Upper lobe of left lung (tissue), 6 donors: ENCODE data around the gene MT1B. TPM values are rescaled to one million over a fixed set of nuclear protein-coding genes. Genes with fewer than 3 reads are reported as not detected.
A peak's percentile ranks its signal among the peaks of the same experiment; 100 is the strongest.

ENCODE experiments used
- ATAC-seq, 2 donors: fragments of 200-7000 bp; cut with Tn5 transposase; one replicate each; pipeline ENCODE4 v1.9.1; 2022; ENCODE audit warnings: mild to moderate bottlenecking in 2 of 2, moderate library complexity in 2 of 2; ENCODE audit not compliant: low FRiP score in 2 of 2
- DNase-seq, 2 donors: peaks; one replicate each; pipeline ENCODE4 v3.0.0-alpha.2; 2019 to 2020
- H3K27ac ChIP-seq, 4 donors: fragments of 200-600 bp; sonication (generic); one replicate each; pipeline ENCODE4 v1.5.1; 2016 to 2019
- H3K27me3 ChIP-seq, 4 donors: fragments of 200-600 bp; sonication (generic); one replicate each; pipeline ENCODE4 v1.5.1; 2017 to 2019
- H3K36me3 ChIP-seq, 4 donors: fragments of 200-600 bp; sonication (generic); one replicate each; pipeline ENCODE4 v1.5.1; 2016 to 2019
- H3K4me1 ChIP-seq, 4 donors: fragments of 200-600 bp; sonication (generic); one replicate each; pipeline ENCODE4 v1.5.1; 2018 to 2019
- H3K4me3 ChIP-seq, 4 donors: fragments of 200-600 bp; sonication (generic); one replicate each; pipeline ENCODE4 v1.5.1; 2017 to 2019; ENCODE audit warnings: mild to moderate bottlenecking in 2 of 4, moderate library complexity in 1 of 4
- H3K9me3 ChIP-seq, 4 donors: fragments of 200-600 bp; sonication (generic); one replicate each; pipeline ENCODE4 v1.5.1; 2018 to 2019
- EP300 ChIP-seq, 4 donors: sonication (generic); formaldehyde crosslinking; IDR thresholded peaks; one replicate each; pipeline ENCODE4 v1.5.1; 2017; ENCODE audit warnings: antibody characterized with exemption in 4 of 4, control low read depth in 2 of 4
- POLR2A ChIP-seq, 4 donors: fragments of 450-650 bp; IDR thresholded peaks; one replicate each; pipeline ENCODE4 v1.5.1; 2016 to 2017; ENCODE audit warnings: antibody characterized with exemption in 4 of 4, mild to moderate bottlenecking in 2 of 4
- POLR2AphosphoS5 ChIP-seq, 2 donors: sonication (generic); formaldehyde crosslinking; IDR thresholded peaks; one replicate each; pipeline ENCODE4 v1.5.1; 2017; ENCODE audit warnings: antibody characterized with exemption in 2 of 2
- WGBS, 2 donors: methylation state at CpG; one replicate each; pipeline ENCODE4 v1.1.5; 2017 to 2018; 5-methylcytosine and 5-hydroxymethylcytosine counted together
- total RNA-seq, 6 donors: library from RNA; depleted of rRNA in 4 of 6; stranded (reverse); fragments of >200 nt in 4 of 6; gene quantifications; one replicate each; pipeline versions ENCODE4 v1.1.0 to v1.2.1, GENCODE V29; 2016 to 2021
- TF ChIP-seq, protein P1 (sequence below), 6 experiments: fragments of 450-650 bp in 4 of 6; fragments of 200-600 bp in 2 of 6; sonication (generic) in 2 of 6; IDR thresholded peaks; one replicate each; pipeline ENCODE4 v1.5.1; 2016 to 2019; ENCODE audit warnings: antibody characterized with exemption in 6 of 6
- donor health status: DM: no; HTN: no; CAD: no; lungs with moderate emphysema.
- donor health status: DM: no; HTN: yes; CAD: no; lungs with severe emphysema.

MT1B gene
- total RNA-seq, 6 donors from 2014 or later = not detected

DNA sequence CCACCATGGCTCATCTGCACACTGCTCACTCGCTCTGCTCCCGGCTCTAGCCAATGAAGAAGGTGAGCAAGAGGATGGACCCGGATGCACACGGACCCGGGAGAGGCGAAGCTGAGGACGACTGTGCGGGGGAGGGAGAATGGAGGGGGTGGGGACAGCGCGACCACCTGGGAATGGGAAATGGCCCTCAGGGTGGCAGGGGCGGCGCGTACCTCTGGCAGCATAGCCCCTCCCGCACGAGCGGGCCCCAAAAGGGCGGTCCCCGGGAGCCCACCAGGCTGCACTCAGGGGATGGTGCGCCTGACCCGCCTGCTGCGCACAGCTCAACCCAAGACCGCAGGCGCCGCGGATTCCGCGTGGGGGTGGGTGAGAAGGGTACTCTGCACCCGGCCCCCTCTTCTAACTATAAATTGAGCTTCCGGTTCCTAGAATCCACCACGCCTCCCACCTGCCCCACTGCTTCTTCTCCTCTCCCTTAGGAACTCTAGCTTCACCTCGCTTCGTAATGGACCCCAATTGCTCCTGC, 24.1 kb downstream of the MT1B start:
- no peak for TF ChIP-seq POLR2AphosphoS5 (IDR thresholded peaks at IDR 0.05)
- TF ChIP-seq POLR2A (IDR thresholded peaks at IDR 0.05) = no peak
- TF ChIP-seq, protein P1, sequence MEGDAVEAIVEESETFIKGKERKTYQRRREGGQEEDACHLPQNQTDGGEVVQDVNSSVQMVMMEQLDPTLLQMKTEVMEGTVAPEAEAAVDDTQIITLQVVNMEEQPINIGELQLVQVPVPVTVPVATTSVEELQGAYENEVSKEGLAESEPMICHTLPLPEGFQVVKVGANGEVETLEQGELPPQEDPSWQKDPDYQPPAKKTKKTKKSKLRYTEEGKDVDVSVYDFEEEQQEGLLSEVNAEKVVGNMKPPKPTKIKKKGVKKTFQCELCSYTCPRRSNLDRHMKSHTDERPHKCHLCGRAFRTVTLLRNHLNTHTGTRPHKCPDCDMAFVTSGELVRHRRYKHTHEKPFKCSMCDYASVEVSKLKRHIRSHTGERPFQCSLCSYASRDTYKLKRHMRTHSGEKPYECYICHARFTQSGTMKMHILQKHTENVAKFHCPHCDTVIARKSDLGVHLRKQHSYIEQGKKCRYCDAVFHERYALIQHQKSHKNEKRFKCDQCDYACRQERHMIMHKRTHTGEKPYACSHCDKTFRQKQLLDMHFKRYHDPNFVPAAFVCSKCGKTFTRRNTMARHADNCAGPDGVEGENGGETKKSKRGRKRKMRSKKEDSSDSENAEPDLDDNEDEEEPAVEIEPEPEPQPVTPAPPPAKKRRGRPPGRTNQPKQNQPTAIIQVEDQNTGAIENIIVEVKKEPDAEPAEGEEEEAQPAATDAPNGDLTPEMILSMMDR (IDR thresholded peaks at IDR 0.05) = no peak
- TF ChIP-seq EP300 (IDR thresholded peaks at IDR 0.05) = no peak
- ATAC-seq = peak in 1 of 2 donors; percentile 45
- Histone ChIP-seq H3K27ac (no peak overlapping the region), H3K9me3 (no peaks in the 10 kb centered on the region), H3K36me3 (no peaks in the 10 kb centered on the region), H3K4me3 (peak overlapping the region in 3 of 4 donors; percentile 34 to 42 (median 35)), H3K27me3 (peaks cover 0 to 6% (median 3%) of the 10 kb centered on the region in 4 donors), H3K4me1 (peaks cover 0 to 12% (median 7%) of the 10 kb centered on the region in 4 donors)
- peak in 1 of 2 donors; percentile 87 for DNase-seq
- 9 to 10% methylated on average over 23 to 31 of the region's 32 CpGs for WGBS, 2 donors

DNA sequence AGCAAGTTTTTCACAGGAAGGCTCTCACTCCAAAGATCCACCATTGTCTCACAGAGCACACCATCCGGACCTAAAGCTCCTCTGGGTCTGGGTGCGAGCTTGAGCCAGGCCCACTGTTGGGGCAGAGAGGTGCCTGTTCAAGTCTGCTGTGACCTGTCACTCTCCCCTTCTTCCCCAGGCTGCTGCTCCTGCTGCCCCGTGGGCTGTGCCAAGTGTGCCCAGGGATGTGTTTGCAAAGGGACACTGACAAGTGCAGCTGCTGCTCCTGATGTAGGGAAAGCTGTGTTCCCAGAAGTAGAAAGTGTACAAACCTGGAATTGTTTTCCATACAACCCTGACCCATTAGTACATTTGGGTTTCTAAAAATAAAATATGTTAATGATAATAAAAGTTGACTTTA, 25.8 kb downstream of the MT1B start:
- Histone ChIP-seq H3K27ac (no peak overlapping the region), H3K9me3 (no peaks in the 10 kb centered on the region), H3K36me3 (no peaks in the 10 kb centered on the region), H3K27me3 (peaks cover 0 to 6% (median 3%) of the 10 kb centered on the region in 4 donors), H3K4me3 (no peak overlapping the region), H3K4me1 (peaks cover 9 to 23% (median 14%) of the 10 kb centered on the region in 4 donors)
- ATAC-seq (no peak), DNase-seq (no peak)
- 78 to 95% methylated on average over 1 to 3 of the region's 3 CpGs for WGBS, 2 donors
- TF ChIP-seq EP300 (IDR thresholded peaks at IDR 0.05) = no peak
- TF ChIP-seq, protein P1 (IDR thresholded peaks at IDR 0.05) = no peak

DNA sequence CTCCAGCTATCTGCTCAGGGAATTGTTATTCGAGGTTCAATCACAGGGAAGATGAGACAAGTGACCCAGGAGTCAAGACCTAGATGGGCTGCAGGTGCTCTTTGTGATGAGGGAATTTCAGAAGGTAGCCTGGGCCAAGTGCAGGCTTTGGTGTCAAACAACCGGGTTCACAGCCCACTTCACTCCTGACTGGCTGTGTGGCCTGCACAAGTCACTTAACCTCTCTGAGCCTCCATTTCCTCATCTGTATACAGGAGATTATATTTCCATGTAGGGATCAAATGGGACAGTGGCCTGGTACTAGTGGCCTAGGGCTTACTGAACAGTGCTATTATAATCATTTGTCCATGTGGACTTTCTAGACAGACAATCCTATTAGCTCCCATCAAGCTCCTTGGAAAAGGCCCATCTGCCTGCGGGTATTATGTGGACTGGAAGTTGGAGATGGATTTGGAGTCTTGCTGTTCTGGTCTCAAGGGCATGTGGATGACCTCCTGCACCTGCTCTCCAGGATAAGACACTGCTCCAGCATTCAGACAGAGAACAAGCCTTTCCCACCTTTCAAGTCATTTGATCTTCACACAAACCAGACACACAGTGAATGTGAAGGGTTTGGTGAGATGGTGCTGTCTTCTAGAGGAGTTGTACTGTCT, 27.5 kb downstream of the MT1B start:
- H3K9me3 ChIP-seq = no peaks in the 10 kb centered on the region
- no peak for DNase-seq
- TF ChIP-seq POLR2AphosphoS5 (IDR thresholded peaks at IDR 0.05) = no peak
- no peak for TF ChIP-seq EP300 (IDR thresholded peaks at IDR 0.05)
- TF ChIP-seq POLR2A (IDR thresholded peaks at IDR 0.05) = no peak
- TF ChIP-seq, protein P1 (IDR thresholded peaks at IDR 0.05) = no peak
- no peak overlapping the region for H3K4me3 ChIP-seq
- peaks cover 13 to 37% (median 27%) of the 10 kb centered on the region in 4 donors for H3K4me1 ChIP-seq
- no peak overlapping the region for H3K27ac ChIP-seq
- no peak for ATAC-seq
- peaks cover 0 to 6% (median 3%) of the 10 kb centered on the region in 4 donors for H3K27me3 ChIP-seq
- no peaks in the 10 kb centered on the region for H3K36me3 ChIP-seq
- 90 to 92% methylated on average over 2 to 3 of the region's 3 CpGs for WGBS, 2 donors

GRCh38 chr16:56679818-56680217, 28.1 kb downstream of the MT1B start:
- Histone ChIP-seq H3K27ac (no peak overlapping the region), H3K4me3 (no peak overlapping the region), H3K36me3 (no peaks in the 10 kb centered on the region), H3K9me3 (no peaks in the 10 kb centered on the region), H3K4me1 (peaks cover 13 to 37% (median 27%) of the 10 kb centered on the region in 4 donors), H3K27me3 (peaks cover 0 to 6% (median 3%) of the 10 kb centered on the region in 4 donors)
- DNase-seq (no peak), ATAC-seq (no peak)
- WGBS, 2 donors = 79 to 90% methylated on average over 5 to 6 of the region's 6 CpGs
- TF ChIP-seq, protein P1 (IDR thresholded peaks at IDR 0.05) = no peak
- TF ChIP-seq POLR2A (IDR thresholded peaks at IDR 0.05) (no peak), EP300 (IDR thresholded peaks at IDR 0.05) (no peak)
